CD4-positive, alpha-beta T cell treated with Interleukin-21 for 1 hour (primary cell): ENCODE data around the gene TNIK.
"Not testable (repeated sequence)": the region's sequence is repeated elsewhere in the genome, so short reads cannot be mapped to it uniquely, and the experiment has no call there.

Experiments used
- DNase-seq: peaks from one replicate; pipeline ENCODE4 v3.0.0-alpha.2; 2020

Gene TNIK

DNA sequence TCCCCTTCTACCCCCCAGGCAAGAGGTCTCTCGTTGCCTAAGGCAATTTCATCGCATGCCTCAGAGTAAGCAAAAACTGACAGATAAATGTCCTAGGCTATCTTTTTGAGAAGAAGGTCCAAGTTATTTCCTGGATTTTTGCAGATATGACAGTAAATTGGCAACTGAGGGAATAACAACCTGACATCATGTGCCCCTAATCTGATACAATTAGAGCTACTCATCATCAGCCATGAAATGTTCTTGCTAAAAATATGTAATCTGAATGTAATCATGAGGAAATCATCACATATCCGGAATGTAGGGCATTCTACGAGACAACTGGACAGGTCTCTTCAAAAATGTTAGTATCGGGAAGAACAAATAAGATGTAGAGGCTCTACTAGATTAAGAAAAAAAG lies 44.1 kb downstream of the TNIK start:
- no peak for DNase-seq

DNA sequence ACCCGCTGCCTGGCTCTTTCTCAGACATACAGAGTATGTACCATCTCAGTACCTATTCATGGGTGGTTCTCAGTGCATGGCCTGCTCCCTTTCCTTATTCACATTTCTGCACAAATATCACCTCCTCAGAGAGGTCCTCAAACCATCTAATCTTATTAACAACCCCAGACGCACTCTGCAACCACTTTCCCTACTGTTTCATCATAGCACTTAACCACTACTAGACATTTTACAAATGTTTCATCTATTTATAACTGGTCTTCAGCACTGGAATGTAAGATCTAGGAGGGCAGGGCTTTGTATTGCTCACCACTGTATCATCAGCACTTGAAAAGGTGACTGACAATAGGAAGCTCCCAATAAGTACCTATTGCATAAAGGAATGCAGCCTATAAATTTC lies 45.1 kb downstream of the TNIK start:
- no peak for DNase-seq

DNA sequence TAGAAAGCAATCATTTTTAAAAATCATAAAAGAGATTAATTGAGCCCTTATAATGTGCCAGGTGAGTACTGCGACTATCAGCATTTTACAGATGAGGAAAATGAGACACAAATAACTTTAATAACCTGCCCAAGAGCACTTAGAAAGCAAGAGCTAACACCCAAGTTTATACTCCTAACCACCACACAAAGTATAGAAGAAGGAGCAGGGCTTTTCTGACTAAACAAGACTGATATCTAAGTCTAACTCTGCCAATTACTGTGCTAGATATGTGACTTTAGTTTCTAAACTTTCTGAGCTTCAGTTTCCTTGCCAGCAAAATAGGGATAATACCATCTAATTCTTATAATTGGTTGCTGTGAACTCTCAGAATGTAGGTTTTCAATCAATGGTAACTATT lies 47.7 kb downstream of the TNIK start:
- DNase-seq = no peak

DNA sequence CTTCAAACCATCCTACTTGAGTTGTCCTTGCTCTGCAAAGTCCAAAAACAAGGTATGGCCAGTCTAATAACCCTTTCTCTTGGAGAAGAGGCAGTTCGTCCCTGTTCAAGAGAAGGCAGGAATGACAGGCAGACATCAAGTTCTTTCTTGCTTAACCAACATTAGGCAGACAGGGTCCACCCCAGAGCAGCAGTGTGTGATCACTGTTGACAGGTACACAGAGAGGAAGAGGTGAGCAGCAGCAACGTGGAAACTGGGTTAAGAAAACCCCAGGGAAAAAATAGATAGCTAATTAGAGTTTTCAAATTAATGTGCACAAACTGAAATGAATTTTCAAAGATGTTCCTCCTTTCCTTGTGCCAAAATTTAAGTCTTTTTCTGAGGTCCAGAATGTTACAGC lies 48.2 kb downstream of the TNIK start:
- DNase-seq = no peak

DNA sequence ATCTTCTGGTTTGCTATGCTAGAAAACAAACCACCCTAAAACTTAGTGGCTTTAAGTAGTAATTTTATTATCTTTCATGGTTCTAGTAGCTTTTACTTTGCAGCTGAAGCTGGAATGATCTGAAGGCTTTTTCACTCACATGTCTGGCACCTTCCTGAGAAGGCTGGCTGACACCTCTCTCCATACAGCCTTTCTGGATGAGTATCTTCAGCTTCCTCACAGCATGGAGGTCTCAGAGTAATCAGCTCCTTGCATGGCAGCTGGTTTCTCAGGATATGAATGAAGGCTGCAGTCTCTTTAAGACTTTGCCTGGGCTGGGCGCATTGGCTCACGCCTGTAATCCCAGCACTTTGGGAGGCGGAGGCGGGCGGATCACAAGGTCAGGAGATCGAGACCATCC lies 50.0 kb downstream of the TNIK start:
- no peak for DNase-seq

DNA sequence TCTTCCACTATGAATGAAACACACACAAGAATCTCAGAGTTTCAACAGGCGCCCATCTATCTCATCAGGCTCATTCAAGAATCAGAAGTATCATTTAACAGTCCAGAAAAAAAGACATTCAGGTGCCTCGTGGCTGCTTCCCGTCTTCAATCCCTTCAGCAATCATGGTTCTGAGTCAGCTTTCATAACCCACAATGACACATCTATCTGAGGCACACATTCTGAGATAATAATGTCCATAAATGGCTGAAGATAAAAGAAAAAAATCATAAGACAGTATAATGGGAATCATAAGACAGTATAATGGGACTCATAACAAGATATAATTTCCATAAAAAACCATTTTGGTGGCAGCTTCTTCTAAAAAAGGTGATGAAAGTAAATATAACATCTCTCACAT lies 52.4 kb downstream of the TNIK start:
- DNase-seq = no peak

DNA sequence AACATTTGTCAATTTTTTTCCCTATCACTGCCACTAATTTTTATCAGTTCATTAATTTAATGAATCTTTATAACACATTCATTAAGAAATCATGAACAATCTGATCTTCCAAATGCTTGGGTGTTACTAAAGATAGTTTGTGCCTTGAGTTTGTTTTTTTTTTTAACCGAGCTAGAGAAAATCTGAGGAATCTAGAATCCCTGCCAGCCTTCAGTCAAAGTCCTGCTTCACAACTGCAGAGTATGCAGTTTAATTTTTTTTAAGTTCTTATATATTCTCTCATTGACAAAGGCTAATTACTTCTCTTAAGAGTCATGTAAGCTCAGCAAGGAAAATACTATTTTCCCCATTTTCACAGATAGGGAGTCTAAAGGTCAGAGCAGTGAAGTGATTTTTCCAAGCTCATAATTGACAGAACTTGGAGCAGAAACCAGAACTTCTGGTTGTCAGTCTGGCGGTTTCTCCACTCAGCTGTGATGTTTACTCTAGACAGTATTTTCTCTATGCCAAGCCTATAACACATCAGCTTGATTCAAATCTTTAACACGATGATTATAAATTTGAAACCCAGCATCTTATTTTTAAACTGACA lies 55.7 kb downstream of the TNIK start:
- no peak for DNase-seq

DNA sequence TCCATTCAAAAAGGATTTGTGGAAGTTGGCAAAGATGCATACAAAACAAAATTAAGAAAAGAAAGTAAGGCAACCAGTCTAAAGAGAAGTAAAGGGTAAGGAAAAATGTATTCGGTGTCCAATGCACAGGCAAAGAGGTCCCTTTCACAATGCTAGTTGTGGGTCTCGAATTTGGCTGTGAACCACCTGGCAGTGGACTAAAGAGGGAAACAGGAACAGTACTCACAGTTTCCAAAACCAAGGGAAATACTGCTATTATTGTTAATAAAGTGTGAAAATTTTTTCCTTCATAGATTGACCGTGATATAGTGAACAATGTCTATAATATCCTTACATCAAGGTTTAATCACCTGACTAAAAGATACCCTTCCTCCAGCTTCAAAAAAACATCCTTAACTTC lies 57.9 kb downstream of the TNIK start:
- DNase-seq = no peak

DNA sequence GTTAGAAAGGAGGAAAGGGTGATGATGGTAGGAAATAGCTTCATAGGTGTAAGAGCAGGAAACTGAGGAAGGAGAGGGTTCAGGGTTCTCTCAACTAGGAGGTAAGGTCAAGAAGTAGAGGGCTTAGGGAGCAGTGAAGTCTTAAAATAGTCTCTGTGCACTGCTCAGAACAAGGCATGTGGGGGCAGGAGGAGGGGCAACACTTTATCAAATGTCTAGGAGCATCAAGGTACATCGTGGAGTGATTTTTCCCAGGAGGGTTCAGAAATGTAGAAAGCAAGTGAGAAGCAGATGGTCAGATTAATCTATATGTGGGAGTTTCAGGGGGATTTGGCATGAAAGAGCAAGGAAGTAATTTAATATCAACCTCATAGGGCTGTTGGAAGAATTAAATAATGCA lies 58.8 kb downstream of the TNIK start:
- DNase-seq = no peak

DNA sequence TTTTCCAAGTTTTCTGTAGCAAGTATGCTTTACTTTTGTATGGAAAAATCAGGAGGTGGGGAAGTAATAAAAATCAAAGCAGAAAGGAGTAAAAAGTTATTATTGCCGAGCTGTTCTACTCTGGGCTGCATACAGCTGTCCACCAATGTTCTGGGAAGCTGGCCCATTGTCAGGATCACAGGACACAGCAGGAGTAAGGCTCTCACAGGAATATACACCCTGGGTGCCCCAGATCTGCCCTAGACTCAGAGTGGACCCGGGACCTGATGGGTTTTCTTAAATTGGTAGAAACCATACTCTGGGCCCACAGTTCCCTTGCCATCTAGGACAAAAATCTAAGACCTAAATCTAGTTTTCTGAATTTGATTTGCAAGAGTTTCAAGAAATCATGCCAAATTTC lies 60.4 kb downstream of the TNIK start:
- DNase-seq = no peak

DNA sequence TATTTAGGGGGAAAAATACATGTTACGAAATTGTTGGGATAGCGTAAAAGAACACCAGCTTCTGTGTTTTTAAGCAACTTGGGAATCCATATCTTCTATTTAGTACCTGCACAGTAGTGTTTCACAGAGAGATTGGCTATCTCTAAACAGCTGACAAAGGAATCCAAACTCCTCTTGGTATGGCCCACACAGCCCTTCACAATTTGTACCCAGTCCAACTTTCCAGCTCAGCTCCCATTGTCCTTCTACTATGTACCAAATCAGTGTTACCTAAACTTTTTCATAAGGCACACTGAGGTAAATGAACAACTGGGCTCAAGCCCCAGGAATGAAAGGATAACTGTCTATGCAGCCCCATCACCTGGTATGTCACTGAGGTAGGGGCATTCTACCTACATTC lies 61.9 kb downstream of the TNIK start:
- no peak for DNase-seq

DNA sequence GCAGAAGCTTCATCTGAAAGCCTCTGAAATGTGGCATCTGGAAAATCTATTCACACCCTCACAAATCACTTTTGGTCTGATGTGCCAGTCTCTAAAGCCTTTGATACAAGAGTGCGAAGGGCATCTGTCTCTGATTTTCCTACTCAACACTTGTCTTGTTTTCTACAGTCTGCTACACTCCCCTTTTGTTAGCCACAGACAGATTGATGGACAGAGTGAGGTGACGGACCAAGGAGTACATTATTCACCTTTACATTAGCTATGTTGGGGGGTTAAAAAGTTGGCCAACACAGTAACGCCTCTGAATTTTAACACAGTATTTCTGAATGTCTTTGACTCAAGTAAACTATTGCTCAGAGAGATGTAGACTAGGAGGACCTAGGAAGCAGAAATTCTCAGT lies 63.1 kb downstream of the TNIK start:
- no peak for DNase-seq

DNA sequence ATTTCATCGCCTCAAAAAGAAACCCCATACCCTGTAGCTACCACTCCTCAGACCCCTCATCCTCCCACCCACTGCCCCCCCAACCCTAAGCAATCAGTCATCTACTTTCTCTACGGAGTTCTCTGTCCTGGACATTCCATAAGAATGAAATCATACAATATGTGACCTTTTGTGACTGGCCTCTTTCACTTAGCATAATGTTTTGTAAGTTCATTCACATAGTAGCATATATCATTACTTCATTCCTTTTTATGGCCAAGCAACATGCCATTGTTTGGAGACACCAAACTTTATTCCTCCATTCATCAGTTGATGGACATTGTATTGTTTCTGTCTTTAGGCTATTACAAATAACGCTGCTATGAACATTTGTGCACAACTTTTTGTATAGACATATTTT lies 64.2 kb downstream of the TNIK start:
- no peak for DNase-seq

DNA sequence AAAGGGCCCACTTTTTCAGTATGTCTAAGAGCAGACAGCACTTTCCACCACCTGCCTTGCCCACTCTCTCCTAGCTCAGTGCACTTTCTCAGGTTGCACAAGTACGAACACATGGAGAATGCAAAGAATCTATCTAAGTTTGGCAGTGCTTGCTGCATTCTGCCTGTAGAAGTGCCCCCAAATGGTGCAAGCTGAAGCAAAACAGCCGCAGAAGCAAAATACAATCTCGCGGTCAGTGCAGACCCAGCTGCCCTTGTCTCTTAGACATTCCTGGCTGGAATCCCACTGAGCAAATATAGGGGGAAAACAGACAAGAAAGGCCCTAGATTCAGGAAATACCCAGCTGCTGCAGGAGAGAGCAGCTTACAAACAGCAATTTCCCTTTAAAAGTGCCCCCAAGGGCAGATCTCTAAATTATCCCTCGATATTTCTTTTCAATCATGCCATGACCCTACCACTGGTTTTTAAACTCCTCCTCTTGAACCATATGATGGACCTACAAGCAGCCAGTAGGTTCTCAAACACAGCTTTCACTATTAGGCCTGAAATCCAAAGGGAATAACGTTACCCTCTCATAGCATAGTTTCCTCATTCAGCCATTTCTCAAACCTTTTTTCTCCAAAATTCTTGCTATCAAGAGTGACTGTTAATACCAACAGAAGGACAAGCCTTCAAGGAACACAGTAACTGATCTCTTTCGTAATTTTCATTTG lies 67.0 kb downstream of the TNIK start:
- no peak for DNase-seq

DNA sequence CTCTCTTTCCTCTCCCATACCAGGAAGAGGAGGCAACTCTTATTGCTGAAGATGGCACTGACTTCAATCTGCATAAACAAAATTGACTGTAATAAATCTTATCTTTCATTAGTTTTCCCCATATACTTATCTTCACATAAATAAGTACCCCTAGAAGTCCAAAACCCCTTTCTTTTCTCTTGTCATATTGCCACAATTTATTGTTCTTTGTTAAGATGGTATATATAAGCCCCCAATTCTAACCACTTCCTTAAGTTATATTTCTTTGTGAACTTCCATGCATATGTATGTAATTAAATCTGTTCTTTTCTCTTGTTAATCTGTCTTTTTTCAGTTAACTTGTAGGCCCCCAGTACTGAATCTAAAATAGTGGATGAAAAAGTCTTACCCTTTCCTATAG lies 68.8 kb downstream of the TNIK start:
- no peak for DNase-seq

DNA sequence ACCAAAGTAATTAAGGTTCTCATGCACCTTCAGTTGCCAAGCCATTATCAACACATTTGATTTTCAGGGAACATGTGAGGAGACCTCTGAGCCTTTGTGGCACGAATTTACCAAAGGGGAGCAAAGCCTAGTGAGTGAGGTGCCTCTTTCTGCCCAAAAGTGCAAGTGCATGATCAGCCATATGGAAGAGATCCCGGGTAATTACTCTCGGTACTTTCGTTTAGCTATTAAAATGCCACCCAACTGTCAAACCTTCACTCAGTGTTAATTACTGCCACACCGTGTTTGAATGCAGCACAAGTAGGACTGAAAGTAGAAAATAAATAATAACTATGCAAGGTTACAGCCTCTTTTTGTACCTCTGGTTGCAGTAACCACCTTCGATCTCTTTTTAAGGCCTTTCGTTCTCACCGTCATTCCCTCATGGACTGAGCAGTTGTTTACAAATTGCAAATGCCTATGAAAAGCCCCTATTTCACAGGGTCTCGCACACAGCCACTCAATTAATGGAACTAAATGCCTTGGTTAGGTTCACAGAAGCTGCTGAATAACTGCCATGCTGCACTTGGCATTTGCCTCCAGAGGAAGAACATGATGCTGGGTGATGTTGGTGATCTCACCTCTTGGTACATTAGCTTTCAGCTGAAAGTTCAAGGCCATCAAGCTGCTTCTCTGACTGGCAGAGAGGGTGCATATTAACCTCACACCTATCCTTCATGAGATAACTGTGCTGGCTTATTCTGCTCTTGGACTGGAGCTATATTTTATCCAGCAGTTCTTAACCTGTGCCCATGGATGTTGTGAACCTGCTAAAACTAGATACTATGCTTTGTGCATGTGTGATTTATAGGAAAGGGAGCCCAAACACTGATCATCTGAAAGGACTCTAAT lies 69.9 kb downstream of the TNIK start:
- DNase-seq = no peak

DNA sequence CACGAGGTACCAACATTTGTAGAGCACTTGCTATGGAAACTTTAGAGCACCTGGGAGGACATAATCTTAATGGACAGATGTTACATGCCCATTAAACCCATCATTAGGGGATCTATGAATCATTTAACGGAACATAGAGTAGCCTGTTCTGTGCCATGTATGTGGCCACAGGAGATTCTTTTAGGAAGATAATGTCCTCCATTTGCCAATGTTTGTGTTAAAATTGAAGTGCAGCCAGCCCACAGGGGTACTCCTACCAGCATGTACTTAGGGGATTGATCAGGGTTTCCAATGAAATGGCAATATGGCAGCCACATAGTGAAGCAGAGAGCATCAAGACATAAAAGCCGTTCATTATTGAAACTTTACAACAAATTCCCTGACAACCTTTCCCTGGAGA lies 70.7 kb downstream of the TNIK start:
- no peak for DNase-seq

DNA sequence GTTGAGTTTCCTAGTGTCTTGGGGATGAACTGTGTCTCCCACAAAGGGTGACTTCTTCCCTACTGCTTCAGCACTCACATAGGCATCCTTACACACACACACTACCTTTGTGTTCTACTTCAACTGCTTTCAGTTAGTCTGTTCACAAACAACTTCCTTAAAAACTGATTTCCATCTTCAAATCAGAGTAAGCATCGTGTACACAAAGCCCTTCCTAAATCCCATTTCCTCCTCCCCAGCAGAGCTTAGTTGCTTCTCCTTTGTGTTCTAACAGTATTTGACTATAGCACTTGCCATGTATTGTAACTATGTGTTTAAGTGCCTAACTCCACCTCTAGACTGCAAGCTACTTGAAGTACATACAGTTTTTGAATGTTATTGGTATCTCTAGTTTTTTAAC lies 71.7 kb downstream of the TNIK start:
- no peak for DNase-seq

DNA sequence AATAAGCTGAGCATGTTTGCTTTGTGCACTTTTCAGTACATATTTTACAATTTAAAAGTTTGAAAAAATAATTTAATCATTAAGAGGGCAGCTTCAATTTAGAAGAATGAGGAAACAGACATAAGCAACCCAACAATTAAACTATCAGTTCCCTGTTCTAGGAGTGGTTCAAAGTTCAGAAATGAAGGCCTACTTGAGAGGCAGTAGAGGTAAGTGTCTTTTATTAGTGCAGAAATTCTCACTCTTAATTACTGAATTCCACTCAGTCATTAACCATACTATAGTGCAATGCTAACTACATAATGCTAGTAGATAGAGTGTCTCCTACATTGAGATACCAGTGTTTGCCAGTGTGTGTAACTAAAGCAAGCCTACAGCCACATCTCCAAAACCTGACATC lies 73.1 kb downstream of the TNIK start:
- DNase-seq = no peak

DNA sequence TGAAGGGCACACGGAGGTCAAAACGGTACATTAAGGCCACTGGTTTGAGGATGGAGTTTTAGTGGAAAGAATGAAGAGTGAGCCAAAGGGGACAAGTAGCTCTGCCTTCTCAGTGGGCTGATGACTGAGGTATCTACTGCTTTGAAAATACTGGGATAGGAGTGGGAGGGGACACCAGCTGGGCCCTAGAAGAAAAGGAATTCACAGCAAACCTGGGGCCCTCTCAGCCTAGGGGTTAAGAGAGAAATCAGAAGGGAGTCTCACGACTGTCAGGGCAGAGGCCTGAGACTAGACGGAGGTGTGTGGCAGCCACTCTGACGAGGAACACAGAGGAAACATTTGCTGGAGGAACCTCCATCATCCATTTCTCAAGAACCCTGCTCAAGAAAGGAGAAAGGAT lies 75.1 kb downstream of the TNIK start:
- no peak for DNase-seq

DNA sequence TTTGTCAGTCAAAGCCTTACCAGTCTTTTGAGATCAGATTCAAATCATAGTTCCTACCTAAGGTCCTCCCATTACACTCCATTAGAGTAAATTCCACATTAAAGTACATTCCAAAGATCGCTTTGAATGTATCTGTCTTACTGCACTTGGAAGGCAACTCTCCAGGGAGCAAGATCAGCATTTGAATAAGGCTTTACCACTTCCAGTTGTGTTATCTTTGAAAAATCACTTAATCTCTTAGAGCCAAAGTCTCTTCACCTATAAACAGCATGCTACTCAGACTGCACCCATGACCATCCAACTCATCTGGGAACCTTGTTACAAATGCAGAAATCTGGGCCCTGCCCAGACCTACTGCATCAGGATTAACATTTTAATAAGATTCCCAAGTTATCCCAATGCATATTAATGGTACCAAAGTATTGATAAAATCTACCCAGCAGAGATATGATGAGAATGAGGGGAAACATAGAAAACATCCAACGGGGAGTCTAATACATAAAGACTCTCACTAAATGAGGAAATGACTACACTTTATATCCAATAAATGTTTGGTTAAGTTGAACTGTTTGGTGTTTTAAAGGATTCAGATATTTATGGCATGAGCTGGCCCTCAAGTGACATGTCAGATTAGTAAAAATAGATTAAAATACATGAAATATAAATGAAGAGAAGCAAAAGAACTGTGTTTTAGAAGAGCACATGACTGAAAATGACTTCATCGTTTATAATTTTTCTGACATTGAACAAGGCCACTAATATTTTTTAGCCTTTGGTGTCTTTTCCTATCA lies 75.9 kb downstream of the TNIK start:
- no peak for DNase-seq

DNA sequence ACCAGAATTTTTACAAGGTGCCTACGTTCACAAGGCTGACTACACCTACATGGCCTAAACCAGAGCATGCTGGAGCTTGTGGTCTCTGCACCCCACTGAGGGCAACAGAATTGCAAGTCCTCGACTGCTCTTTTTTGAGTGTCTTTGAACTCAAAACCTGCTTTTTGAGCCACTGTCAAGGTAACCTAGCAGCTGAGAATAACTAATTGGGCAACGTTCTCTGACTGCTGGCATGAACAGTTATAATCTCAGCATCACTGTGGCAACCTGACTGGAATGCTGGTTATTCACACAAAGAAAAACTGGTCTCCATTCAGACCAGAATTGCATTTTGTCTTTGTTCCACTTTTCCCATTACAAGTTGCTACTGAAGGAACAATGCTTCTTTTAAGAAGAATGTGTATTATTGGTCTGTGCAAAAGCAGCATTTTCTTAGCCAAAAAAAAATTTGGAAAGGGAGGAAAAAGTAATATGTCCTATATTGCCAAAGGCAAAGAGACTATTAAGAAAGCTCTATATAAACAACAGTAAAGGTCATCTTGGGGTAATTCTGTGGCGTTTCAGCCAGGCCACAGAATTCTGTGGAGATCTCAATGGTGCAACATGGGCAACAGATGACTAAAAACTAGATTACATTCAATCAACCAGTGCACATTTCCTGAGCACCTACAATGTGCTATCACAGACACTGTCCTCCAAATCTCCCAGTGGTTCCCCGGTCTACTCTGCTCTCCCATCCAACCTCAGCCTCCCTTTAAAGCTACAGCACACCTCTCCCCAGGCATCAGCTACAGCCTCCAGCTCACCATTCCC lies 76.8 kb downstream of the TNIK start:
- no peak for DNase-seq

DNA sequence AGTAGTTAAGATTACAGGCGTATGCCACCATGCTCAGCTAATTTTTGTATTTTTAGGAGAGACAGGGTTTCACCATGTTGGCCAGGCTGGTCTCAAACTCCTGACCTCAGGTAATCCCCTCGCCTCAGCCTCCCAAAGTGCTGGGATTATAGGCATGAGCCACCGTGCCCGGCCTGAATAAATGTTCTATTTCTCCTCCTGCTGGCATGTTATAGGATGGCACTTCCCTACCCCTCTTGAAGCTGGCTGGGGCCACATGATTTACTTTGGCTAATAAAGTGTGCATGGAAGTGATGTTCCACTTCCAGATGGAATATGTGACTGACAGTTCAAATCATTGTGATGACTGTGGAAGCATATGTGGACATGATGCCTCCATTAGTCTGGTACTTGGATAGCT lies 77.9 kb downstream of the TNIK start:
- not testable (repeated sequence) for DNase-seq
